MV-4-11 (cell line): ENCODE results near the gene RSU1.

Experiments
- DNase-seq: peaks from one replicate; lab custom pipeline; 2025; lab: John Stamatoyannopoulos, UW

Gene RSU1

GRCh38 chr10:16822027-16822426, 4.8 kb upstream of the RSU1 start:
- no peak for DNase-seq

GRCh38 chr10:16820421-16820820, 3.2 kb upstream of the RSU1 start:
- peak; percentile 24 for DNase-seq

GRCh38 chr10:16820018-16820417, 2.8 kb upstream of the RSU1 start:
- no peak for DNase-seq

GRCh38 chr10:16819436-16819835, 2.2 kb upstream of the RSU1 start:
- DNase-seq: no peak

- no peak for DNase-seq
Measured at GRCh38 chr10:16819026-16819425, 1.8 kb upstream of the RSU1 start.

GRCh38 chr10:16816830-16817124, 447 bp downstream of the RSU1 start:
- DNase-seq: no peak

GRCh38 chr10:16816171-16816570, 1.1 kb downstream of the RSU1 start:
- peak; percentile 28 for DNase-seq

- DNase-seq: no peak
Measured at GRCh38 chr10:16814012-16814411, 3.2 kb downstream of the RSU1 start.

GRCh38 chr10:16812676-16813075, 4.5 kb downstream of the RSU1 start:
- peak; percentile 23 for DNase-seq

- DNase-seq: no peak
Measured at GRCh38 chr10:16811765-16812164, 5.5 kb downstream of the RSU1 start.

GRCh38 chr10:16811292-16811691, 5.9 kb downstream of the RSU1 start:
- DNase-seq: no peak

- peak; percentile 17 for DNase-seq
Measured at GRCh38 chr10:16809074-16809718, 8.0 kb downstream of the RSU1 start.

GRCh38 chr10:16804123-16804522, 13.1 kb downstream of the RSU1 start:
- no peak for DNase-seq

GRCh38 chr10:16803464-16803863, 13.8 kb downstream of the RSU1 start:
- no peak for DNase-seq

GRCh38 chr10:16799621-16800020, 17.6 kb downstream of the RSU1 start:
- no peak for DNase-seq

GRCh38 chr10:16798571-16798970, 18.7 kb downstream of the RSU1 start:
- no peak for DNase-seq

GRCh38 chr10:16795410-16796073, 21.7 kb downstream of the RSU1 start:
- DNase-seq: no peak

GRCh38 chr10:16794005-16794404, 23.2 kb downstream of the RSU1 start:
- no peak for DNase-seq

- no peak for DNase-seq
Measured at GRCh38 chr10:16792675-16793074, 24.5 kb downstream of the RSU1 start.

- DNase-seq: no peak
Measured at GRCh38 chr10:16789765-16790164, 27.5 kb downstream of the RSU1 start.

GRCh38 chr10:16789261-16789660, 28.0 kb downstream of the RSU1 start:
- DNase-seq: no peak

GRCh38 chr10:16788778-16789177, 28.4 kb downstream of the RSU1 start:
- no peak for DNase-seq

GRCh38 chr10:16788125-16788524, 29.1 kb downstream of the RSU1 start:
- DNase-seq: no peak

GRCh38 chr10:16787361-16787791, 29.8 kb downstream of the RSU1 start:
- DNase-seq: no peak
